NCI-H526 treated with DMSO at 0.1 percent for 48 hours (cell line): ENCODE measurements around the gene TNFRSF25.

Source experiments
- DNase-seq: peaks from one replicate; lab custom pipeline; 2025; lab: John Stamatoyannopoulos, UW

The TNFRSF25 gene

DNA sequence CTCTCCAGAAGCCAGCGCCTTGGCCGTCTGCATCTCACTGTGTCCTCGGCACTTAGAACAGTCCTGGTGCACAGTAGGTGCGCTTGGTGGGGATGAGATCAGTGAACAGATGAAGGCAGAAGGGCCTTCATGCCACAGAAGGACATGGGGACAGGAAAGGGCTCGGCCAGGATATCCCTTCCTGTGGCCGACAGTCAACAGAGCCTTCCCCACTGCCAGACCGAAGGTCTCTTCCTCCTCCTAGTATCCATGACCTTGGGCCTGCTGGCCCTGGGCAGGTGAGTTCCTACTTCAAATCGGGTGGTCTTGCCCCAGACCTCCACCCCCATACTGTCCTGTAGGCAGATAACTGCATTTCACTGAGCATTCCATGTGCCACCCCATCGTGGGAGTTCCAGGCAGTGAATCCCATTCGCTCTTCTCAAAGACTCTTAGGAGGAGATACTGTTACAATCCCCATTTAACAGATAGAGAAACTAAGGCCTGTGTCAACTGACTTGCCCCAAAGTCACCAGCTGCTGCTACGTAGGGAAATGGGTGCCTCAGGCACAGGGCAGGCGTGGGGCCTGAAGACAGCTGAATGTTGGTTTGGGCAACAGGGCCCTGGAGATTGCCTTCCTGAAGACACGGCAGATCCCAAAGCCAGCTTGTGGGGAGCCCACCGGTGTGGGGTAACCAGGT is 22.0 kb upstream of the TNFRSF25 start:
- no peak for DNase-seq

DNA sequence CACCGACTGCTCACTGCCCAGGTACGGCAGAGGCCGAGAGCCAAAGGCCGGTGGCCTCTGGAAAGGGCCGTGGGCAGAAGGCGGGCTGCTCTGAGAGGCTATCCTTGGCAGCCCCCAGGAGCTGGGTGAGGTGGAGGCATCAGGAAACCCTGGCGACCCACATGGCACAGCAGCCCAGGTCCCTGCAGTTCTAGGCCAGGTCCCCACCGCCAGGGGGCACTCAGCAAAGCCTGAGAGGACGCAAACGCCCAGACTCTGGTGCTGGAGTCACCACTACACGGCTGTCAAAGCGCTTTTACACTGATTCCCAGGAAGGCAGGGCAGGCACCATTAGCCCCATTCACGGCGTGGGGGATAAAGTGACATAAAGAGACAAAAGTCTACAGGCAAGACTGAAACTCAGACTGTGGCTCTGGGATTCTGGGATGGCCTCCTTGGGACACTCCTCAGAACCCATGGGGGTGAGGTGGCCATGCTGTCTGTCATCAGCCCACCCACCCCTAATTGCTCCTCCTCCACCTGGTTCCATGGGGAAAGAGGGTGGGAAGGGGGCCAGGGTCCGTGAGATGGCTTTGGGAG is 20.5 kb upstream of the TNFRSF25 start:
- DNase-seq, result peak; percentile 81

GRCh38 chr1:6485168-6486101 is 19.5 kb upstream of the TNFRSF25 start:
- no peak for DNase-seq

DNA sequence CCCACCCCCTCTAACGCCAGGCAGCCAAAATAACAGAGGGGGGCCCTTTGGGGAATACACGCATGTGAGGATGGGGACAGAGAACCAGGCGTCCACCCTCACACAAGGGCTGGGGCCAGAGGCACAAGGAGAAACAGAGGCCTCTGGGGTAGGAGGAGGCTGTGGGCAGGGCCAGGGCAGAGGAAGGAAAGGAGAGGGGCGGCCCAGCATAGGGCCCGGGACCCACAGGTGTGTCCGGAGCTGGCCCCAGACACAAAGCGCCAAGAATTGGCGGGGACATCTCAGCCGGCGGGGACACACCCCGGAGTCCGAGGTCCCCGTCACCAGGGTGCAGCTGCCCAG is 18.8 kb upstream of the TNFRSF25 start:
- no peak for DNase-seq

- no peak for DNase-seq
Measured at GRCh38 chr1:6483761-6484117, 17.8 kb upstream of the TNFRSF25 start.

DNA sequence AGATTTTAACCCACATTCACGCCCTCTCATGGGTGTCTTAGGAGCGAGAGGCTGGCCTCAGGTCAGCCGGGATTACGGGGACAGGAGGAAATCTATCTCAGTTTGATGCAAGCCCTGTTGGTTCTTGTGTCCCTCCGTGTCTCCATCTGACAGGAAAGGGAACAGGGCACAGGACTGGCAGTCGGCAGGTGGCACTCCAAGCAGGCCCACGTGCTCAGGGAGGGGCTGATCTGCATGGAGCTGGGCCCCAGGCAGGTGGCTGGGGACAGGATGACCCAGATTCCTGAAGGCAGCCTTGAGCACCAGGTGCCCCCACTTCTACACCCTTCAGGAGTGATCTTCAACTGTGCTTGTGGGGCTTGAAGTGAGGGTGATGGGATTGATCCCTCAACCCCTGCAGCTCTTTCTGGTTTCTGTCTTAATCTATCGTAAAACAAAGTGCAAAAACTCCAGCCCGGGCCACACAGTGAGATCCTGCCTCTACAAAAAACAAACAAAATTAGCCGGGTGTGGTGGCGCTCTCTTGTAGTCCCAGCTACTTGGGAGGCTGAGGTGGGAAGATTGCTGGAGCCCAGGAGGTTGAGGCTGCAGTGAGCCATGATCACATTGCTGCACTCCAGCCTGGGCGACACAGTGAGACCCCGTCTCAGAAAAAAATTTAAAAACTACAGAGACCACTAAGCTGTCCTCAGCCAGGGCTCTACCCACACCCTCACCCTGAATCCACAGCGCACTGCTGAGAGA is 17.2 kb upstream of the TNFRSF25 start:
- peak; percentile 41 for DNase-seq

GRCh38 chr1:6481820-6482219 is 15.8 kb upstream of the TNFRSF25 start:
- no peak for DNase-seq

DNA sequence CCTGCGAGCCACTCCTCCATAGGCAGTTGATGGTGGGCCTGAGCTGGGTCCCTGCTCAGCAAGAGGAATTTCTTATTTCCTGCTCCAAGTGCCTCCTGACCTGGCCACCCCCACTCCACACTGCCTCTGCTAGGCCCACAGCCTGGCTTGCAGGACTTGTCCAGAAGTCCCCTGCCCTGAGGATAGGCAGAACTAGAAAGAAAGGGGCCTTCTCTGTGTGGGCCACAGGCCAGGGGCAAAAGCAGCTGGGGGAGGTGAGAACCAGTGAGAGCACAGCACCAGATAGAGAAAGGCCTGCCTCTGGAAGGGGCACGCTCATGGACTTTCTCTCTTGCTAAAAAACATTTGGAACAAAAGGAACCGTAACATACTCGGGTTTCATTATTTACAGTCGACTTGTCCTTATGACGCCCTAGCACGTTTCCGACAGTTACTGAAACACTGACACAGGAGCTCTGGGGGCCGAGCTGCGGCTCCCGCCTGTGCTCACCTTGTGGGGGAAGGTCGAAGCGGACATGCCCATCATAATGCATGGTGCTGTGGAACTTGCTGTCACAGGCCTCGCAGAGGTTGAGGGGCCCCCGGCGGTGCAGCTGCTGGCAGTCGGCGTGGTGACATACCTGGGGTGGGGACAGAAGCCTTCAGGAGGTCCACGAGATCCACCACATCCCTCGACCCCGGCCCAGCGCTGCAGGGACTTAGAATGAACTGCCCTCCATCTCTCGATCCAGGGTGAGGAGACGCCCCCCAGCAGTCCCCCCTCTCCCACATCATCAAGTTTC is 11.3 kb upstream of the TNFRSF25 start:
- DNase-seq, result peak; percentile 39

DNA sequence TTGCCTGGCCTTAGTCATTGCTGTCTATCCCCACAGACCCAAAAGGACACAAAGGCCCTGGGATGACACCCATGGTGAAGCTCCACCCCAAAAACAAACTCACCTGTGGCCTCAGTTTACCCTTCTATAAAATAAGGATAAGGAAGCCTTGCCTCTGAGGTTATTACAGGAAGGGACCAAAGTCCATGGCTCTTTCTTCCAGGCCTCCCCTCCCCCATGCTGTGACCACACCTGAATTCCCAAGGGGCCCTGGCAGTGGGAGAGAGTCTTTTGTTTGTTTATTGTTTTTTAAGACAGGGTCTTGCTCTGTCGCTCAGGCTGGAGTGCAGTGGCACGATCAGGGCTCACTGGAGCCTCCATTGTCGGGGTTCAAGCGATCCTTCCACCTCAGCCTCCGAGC is 10.5 kb upstream of the TNFRSF25 start:
- DNase-seq, result peak; percentile 79

DNA sequence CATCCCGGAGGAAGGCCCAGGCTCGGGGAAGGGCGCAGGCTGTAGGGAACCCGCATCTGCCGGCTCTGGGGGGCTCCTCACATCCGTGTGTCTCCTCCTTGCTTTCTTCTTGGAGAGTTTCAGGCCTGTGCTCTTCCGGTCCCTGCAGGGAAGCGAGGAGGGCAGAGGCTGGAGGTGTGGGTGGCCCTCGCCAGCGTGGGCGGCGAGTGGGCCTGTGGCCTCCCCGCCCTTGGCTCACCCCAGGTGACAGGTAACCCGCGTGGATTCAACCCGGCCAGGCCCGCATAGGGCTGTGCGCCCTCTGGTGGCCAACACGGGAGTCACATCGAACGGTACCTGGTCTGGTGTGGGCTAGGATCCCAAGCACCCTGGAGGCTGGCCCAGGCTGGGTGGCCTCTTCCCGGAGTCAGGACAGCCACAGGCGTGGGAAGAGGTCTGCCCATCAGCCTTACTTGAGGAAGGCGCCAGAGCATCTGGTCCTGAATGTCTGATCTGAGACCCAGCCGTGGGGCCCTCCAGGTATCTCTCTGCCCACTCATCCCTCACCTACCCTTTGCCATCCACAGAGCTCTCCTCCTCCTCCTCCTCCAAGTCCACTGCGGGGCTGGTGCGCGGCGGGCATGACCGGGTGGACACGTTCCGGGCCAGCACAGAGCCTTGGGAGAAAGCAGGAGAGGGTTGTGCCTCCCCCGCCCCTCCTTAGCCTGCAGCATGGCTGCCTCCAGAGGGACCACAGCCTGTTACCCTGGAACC is 9.6 kb upstream of the TNFRSF25 start:
- DNase-seq, result peak; percentile 46

DNA sequence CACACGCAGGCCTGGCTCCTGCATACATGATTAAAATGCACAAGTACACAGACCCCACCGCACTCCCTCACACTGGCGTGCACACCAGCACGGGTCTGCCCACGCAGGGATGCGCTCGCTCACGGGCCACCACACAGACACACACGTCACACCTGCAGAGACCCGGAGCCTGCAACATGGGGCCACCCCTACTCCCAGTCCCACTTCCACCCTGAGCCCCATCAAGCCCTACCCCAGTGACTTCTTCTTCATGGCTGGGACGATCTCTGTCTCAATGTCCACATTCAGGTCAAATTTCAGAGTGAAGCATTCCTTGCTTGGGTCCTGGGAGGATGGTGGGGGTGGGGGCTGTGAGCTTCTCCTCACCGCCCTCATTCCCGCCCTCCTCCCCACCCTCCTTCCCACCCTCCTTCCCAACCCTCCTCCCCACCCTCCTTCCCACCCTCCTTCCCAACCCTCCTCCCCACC is 8.9 kb upstream of the TNFRSF25 start:
- DNase-seq, result no peak

GRCh38 chr1:6473974-6474814 is 8.2 kb upstream of the TNFRSF25 start:
- DNase-seq, result peak; percentile 90

GRCh38 chr1:6473156-6473555 is 7.2 kb upstream of the TNFRSF25 start:
- no peak for DNase-seq

DNA sequence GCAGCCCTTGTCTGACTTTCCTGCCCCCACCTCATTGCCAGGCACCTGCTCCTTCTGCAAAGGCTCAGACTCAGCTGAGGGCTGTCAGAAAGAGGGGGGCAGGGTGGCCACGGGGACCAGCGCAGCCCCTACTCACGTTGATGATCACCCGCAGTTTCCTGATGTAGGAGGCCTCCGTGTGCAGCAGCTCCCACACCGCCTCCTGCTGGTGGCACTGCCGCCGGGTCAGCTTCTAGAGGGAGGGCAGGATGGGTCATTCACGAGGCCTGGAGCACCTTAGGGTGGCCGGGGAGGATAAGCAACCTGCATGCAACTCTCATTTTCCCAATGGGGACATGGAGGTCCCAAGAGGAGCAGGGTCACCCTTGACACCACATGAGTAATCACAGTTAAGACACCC is 6.4 kb upstream of the TNFRSF25 start:
- peak; percentile 73 for DNase-seq

- no peak for DNase-seq
Measured at GRCh38 chr1:6471970-6472368, 6.0 kb upstream of the TNFRSF25 start.

- peak; percentile 61 for DNase-seq
Measured at GRCh38 chr1:6471086-6471969, 5.4 kb upstream of the TNFRSF25 start.

GRCh38 chr1:6470132-6471085 is 4.4 kb upstream of the TNFRSF25 start:
- DNase-seq, result no peak
